ENCODE results near the gene PITRM1.

DNA sequence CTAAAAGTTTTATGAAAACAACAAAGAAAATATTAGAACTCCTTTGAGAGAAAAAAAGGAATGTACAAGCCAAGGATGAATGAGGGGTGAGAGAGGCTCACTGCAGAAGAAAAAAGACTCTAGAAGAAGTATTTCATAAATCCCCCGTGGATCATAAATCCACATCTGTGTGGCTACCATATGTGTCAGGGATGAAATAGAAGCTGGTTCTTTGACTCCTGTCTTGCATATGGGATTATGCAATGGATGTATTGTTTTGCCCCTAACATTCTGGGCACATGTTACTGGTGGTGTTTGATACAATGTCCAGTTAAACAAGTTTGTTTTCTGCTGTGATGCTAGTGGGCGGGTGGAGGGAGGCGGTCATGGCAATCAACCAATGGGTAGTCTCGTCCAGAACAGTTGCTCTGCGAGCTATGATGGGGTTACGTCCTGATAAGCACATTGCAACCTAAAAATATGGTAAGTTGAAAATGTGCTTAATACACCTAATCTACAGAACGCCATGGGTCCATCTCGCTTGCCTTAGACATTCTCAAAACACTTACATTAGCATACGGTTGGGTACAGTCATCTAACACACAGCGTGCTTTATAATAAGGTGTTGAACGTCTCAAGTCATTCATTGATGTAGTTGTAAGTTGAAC lies 34.1 kb upstream of the PITRM1 start:
- TF ChIP-seq, protein P1, sequence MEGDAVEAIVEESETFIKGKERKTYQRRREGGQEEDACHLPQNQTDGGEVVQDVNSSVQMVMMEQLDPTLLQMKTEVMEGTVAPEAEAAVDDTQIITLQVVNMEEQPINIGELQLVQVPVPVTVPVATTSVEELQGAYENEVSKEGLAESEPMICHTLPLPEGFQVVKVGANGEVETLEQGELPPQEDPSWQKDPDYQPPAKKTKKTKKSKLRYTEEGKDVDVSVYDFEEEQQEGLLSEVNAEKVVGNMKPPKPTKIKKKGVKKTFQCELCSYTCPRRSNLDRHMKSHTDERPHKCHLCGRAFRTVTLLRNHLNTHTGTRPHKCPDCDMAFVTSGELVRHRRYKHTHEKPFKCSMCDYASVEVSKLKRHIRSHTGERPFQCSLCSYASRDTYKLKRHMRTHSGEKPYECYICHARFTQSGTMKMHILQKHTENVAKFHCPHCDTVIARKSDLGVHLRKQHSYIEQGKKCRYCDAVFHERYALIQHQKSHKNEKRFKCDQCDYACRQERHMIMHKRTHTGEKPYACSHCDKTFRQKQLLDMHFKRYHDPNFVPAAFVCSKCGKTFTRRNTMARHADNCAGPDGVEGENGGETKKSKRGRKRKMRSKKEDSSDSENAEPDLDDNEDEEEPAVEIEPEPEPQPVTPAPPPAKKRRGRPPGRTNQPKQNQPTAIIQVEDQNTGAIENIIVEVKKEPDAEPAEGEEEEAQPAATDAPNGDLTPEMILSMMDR (IDR thresholded peaks at IDR 0.05): no peak
- TF ChIP-seq POLR2AphosphoS5 (IDR thresholded peaks at IDR 0.05): no peak
- no peak for TF ChIP-seq POLR2A (IDR thresholded peaks at IDR 0.05)

Data from upper lobe of left lung (tissue), 4 donors.